ENCODE measurements around the gene CEP164. TPM values are rescaled to one million over a fixed set of nuclear protein-coding genes. Genes with fewer than 3 reads are reported as not detected.

Gene CEP164
- total and polyA plus RNA-seq, 9 of the 15 experiments (the other 6 are each of a cell fraction or from before 2014, with no cell fraction given), result 2.1 to 16.5 (median 10.4) TPM

- TF ChIP-seq ZNF217 (CRISPR knock-in tag; IDR thresholded peaks at IDR 0.05) (no peak), NR4A1 (CRISPR knock-in tag; IDR thresholded peaks at IDR 0.05) (no peak), NR4A1 (tag; IDR thresholded peaks at IDR 0.05) (no peak), KHSRP (IDR thresholded peaks at IDR 0.05) (no peak), PHF21A (IDR thresholded peaks at IDR 0.05; ENCODE audit: borderline replicate concordance, low read depth) (no peak), MCM2 (IDR thresholded peaks at IDR 0.05; ENCODE audit: low read depth) (no peak), BRCA1 (IDR thresholded peaks at IDR 0.05) (no peak), BRCA1 (CRISPR knock-in tag; IDR thresholded peaks at IDR 0.05) (no peak), SMARCA5 (IDR thresholded peaks at IDR 0.05) (no peak), SMARCE1 (IDR thresholded peaks at IDR 0.05) (no peak), RAD51 (IDR thresholded peaks at IDR 0.05; ENCODE audit: borderline replicate concordance, low read depth) (no peak)
- TF ChIP-seq, protein P1, sequence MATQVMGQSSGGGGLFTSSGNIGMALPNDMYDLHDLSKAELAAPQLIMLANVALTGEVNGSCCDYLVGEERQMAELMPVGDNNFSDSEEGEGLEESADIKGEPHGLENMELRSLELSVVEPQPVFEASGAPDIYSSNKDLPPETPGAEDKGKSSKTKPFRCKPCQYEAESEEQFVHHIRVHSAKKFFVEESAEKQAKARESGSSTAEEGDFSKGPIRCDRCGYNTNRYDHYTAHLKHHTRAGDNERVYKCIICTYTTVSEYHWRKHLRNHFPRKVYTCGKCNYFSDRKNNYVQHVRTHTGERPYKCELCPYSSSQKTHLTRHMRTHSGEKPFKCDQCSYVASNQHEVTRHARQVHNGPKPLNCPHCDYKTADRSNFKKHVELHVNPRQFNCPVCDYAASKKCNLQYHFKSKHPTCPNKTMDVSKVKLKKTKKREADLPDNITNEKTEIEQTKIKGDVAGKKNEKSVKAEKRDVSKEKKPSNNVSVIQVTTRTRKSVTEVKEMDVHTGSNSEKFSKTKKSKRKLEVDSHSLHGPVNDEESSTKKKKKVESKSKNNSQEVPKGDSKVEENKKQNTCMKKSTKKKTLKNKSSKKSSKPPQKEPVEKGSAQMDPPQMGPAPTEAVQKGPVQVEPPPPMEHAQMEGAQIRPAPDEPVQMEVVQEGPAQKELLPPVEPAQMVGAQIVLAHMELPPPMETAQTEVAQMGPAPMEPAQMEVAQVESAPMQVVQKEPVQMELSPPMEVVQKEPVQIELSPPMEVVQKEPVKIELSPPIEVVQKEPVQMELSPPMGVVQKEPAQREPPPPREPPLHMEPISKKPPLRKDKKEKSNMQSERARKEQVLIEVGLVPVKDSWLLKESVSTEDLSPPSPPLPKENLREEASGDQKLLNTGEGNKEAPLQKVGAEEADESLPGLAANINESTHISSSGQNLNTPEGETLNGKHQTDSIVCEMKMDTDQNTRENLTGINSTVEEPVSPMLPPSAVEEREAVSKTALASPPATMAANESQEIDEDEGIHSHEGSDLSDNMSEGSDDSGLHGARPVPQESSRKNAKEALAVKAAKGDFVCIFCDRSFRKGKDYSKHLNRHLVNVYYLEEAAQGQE (IDR thresholded peaks at IDR 0.05; ENCODE audit: borderline replicate concordance), result no peak
- TF ChIP-seq, protein P1 (CRISPR knock-in tag; IDR thresholded peaks at IDR 0.05; ENCODE audit: low read depth), result no peak
Measured at GRCh38 chr11:117453886-117454563, 126.4 kb downstream of the CEP164 start (continued).
